VCaP (cell line): ENCODE data around the gene TTLL9.
"Not testable (repeated sequence)": the region's sequence is repeated elsewhere in the genome, so short reads cannot be mapped to it uniquely, and the experiment has no call there.

ENCODE experiments used
- H3K27ac ChIP-seq: fragments of 450-650 bp; 2 replicates; pipeline ENCODE4 v1.5.1; 2017
- TF ChIP-seq, protein P1 (sequence below): fragments of 450-650 bp; conservative IDR thresholded peaks from 2 replicates; pipeline ENCODE4 v1.5.1; 2017; ENCODE audit warnings: mild to moderate bottlenecking, moderate library complexity

The TTLL9 gene

DNA sequence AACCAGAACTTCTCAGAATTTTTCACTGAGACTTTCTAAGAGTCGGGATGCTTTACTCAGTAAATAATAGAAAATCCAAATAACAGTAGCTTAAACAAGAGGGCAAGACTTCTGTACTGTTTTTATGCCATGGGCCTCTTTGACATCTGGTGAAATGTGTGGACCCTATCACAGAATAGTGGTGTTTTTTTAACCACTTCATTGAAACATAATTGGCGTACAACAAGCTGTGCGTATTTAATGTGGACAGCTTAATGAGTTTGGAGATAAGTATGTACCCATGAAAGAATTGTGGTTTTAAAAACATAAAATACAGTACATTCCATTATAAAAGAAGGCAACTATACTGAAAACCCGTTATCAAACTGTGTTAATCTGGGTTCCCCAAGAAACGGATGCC lies 43.7 kb downstream of the TTLL9 start:
- no peak overlapping the region for H3K27ac ChIP-seq
- TF ChIP-seq, protein P1, sequence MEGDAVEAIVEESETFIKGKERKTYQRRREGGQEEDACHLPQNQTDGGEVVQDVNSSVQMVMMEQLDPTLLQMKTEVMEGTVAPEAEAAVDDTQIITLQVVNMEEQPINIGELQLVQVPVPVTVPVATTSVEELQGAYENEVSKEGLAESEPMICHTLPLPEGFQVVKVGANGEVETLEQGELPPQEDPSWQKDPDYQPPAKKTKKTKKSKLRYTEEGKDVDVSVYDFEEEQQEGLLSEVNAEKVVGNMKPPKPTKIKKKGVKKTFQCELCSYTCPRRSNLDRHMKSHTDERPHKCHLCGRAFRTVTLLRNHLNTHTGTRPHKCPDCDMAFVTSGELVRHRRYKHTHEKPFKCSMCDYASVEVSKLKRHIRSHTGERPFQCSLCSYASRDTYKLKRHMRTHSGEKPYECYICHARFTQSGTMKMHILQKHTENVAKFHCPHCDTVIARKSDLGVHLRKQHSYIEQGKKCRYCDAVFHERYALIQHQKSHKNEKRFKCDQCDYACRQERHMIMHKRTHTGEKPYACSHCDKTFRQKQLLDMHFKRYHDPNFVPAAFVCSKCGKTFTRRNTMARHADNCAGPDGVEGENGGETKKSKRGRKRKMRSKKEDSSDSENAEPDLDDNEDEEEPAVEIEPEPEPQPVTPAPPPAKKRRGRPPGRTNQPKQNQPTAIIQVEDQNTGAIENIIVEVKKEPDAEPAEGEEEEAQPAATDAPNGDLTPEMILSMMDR, result no peak

DNA sequence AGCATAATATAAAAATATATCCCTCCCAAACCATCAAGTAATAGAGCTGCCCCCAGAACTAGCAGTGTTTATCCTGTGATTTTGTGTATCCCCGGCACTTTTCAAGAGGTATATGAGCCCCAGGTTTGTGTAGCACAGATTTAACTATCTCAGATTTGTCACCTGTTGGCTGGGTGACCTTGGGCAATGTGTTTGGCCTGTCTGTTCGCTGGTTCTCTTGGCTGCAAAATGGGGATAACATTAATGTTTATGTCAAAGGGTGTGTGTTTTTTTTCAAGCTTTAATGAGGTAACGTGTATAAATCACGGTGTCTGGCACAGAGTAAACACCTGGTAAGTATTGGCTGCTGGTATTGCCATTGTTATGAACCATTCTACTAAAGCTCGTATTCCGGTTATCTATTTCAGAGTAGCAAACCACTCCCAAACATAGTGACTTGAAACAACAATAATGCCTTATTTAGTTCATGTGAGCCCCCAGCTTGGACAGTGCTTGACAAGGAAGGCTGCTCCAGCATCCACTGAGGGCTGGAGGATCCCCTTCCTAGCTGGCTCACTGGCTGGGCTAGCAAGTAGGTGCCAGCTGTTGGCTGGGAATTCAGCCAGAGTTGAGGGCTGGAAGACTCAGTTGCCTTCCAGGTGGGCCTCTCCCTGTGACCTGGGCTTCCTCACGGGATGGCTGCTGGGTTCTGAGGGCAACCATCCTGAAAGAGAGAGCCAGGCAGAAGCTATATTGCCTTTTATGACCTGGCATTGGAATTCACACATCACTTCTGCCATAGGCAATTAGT lies 45.3 kb downstream of the TTLL9 start:
- TF ChIP-seq, protein P1, result no peak
- no peak overlapping the region for H3K27ac ChIP-seq

DNA sequence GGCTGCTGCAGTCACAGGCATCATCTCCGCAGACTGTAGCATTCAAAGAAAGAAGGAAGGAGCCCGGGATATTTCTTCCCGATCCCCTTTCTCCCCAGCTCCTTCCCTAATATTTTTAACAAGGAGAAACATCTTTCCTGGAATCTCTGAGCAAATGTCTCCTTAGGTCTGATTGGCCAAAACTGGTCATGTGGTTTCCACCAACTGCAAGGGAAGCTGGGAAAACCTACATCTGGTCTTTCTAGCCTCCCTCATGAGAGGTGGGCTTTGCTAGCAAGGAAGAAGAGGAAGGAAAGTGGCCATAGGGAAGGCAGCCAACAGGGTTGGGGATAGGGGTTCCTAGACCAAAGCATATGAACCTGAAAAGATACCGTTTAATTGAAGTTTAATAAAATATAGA lies 46.3 kb downstream of the TTLL9 start:
- H3K27ac ChIP-seq, result no peak overlapping the region
- TF ChIP-seq, protein P1, result no peak

DNA sequence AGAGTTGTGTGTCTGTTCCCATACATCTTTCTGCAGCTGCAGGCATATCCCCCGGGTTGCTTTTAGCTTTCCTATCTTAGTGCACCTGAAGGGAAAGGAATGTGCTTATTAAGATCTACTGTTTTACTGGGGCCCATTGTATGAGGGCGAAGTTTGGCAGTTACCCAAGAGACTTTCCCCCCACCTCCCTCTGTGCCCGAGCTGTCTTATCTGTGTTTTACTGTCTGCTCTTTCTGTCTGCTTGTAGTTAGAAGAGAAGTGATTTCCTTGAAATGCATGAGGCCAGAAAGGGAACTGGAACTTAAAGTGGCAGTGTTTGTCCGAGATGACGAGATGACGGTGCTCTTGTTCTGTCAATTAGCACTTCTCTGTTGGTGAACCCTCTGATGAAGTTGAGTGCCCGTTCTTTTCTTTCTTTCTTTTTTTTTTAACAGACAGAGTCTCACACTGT lies 47.6 kb downstream of the TTLL9 start:
- not testable (repeated sequence) for H3K27ac ChIP-seq

DNA sequence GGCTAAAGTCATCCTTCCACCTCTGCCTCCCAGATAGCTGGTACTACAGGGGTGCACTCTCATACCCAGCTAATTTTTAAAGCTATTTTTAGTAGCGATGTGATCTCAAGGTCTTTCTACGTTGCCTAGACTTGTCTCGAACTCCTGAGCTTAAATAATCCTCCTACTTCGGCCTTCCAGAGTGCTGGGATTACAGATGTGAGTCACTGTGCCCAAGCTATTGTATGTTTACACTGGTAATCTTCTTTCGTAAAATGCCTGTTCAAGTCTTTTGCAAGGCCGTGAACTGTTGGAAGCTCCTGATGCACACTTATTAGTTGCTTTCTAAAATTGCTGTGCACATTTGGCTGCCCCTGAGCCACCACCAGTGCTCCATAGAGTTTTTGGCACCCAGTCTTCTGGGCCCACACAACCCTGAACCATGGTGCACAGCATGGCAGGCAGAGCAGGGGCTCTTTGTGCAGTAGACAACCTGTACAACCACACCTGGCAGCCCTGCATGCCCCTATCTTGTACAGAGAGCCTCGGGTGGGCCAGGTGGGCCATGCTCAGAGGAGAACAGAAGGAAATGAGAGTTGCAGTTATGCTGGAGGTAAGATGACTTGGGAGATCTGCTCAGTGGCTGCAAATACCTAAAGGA lies 48.2 kb downstream of the TTLL9 start:
- TF ChIP-seq, protein P1, result no peak
- no peak overlapping the region for H3K27ac ChIP-seq

DNA sequence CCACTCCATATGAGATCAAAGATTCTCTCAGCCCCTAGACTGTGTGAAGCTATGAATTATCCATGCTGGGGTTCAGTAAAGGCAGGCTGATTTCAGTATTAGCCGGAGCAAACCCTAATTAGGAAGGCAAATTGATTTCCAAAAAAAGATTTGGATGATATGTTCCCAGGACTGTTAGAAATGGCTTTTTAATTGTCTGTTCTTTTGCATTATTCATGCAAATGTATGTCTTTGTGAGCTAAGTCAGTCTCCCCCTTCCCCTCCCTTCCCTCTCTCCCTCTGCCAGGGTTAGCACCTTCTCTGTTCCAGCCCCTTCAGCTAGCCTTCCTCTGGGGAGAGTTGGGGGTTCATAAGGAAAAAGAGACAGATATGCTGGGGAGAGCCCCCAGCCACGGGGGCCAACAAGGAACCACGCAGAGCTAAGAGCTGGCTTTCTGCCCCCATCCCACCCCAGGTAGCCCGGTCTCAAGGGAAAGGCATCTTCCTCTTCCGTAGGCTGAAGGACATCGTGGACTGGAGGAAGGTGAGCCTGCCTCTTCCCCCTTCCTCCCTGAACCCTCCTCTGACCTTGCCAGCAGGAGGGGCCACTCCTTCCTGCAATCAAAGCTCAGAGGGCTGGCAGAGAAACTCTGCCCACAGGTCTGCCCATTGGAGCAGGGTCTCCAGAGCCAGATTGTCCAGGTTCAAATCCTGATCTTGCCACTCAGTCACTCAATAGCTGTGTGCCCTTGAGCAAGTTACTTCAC lies 49.1 kb downstream of the TTLL9 start:
- H3K27ac ChIP-seq, result no peak overlapping the region
- TF ChIP-seq, protein P1, result no peak

DNA sequence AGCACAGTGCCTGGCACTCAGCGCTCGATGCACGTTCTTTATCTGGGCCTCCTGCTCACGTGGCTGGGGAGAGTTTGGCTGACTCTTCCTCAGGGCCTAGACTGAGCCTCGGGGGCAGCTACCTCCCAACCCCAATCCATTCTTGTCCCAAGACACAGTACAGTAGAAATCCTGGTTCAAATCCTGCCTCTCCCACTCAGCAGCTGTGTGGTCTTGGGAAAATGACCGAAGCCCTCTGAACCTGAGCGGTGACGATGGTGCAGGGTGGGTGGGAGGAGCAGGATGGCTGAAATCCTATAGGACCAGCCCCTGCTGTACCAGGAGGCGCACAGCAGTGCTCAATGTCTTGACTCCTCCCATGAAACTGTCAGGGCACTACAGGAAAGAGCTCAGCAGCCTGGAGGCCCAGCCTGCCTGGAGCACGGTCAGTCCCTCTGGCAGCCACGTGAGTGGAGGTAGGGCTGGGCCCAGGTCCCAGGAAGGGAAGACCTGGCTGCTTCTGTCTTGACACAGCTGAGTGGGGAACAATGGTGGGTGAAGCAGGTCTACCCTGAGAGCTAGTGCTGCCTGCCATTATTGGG lies 49.9 kb downstream of the TTLL9 start:
- no peak overlapping the region for H3K27ac ChIP-seq
- TF ChIP-seq, protein P1, result no peak

DNA sequence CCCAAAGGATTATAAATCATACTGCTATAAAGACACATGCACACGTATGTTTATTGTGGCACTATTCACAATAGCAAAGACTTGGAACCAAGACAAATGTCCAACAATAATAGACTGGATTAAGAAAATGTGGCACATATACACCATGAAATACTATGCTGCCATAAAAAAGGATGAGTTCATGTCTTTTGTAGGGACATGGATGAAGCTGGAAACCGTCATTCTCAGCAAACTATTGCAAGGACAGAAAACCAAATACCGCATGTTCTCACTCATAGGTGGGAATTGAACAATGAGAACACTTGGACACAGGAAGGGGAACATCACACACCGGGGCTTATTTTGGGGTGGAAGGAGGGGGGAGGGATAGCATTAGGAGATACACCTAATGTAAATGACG lies 51.0 kb downstream of the TTLL9 start:
- not testable (repeated sequence) for H3K27ac ChIP-seq
